ENCODE results near the gene ATXN3L. TPM values are rescaled to one million over a fixed set of nuclear protein-coding genes. Genes with fewer than 3 reads are reported as not detected.

Gene ATXN3L
- polyA plus RNA-seq, 1 donor from 2014 or later, result not detected

DNA sequence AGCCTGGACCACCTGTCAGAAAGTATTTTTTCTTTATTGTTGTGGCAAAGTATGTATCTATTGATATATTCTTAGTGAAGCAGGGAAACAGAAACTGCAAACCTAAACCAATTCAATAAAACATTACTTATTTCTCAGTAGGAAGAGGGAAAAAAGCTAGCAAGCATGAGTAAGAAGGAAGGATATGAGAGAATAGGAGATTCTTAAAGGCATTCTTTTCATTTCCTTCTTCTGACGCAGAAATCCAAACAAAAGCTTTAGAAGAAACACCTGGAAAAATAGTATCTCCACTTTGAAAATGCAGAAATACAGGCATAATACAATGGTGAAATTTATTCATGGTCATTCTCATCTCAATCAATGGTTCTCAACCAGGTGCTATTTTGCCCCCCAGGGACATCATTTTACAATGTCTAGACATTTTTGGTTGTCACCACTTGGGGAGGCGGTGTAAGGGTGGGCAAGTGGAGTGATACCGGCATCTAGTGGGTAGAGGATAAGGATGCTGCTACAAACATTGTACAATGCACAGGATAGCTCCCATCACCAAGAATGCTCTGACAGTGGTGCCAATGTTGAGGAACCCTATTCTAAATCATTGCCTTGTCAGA lies 21.7 kb upstream of the ATXN3L start:
- H3K4me2 ChIP-seq (ENCODE audit: low read length), result no peak overlapping the region
- no peaks in the 10 kb centered on the region for H3K27me3 ChIP-seq (ENCODE audit: insufficient read depth, low read depth, low read length)

DNA sequence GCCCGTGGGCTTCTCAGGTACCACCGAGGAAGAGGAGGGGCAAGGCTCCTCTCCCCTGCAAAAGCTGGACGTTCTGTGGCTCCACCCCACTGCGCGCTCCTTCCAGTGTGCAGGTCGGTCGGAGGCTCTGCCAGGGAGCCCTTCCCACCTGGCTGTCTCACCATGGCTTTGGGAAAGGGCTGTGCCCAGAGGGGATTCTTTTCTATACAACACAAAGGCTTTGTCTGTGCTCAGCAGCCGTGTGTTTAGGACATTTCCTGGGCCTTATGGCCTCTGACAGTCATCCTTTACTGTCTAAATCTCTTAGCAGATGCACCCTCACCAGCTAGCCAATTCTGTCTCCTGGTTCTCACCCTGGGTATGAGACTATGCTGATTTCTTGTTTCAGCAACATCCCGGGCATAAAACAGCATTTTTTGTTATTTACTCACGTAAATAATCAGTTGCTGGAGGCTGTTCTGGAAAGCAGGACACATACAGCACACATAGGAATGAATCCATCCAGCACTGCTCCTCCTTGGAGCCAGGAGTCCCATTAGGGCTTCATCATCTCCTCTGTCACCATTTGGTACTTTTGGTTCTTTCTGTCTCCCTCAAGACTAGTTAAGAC lies 20.4 kb upstream of the ATXN3L start:
- no peak overlapping the region for H2AFZ ChIP-seq (ENCODE audit: low read depth, low read length)
- H3K36me3 ChIP-seq (ENCODE audit: insufficient read depth, low read length), result no peaks in the 10 kb centered on the region
- no peaks in the 10 kb centered on the region for H3K9me2 ChIP-seq (ENCODE audit: insufficient read depth, low read length)
- no peak overlapping the region for H3K4me3 ChIP-seq (ENCODE audit: low read length)
- H3K79me2 ChIP-seq (replicated peaks; ENCODE audit: insufficient read depth, low read length), result no peaks in the 10 kb centered on the region
- TF ChIP-seq TAF1 (IDR thresholded peaks at IDR 0.05; ENCODE audit: low read depth) (no peak), MXI1 (conservative IDR thresholded peaks at IDR 0.05; ENCODE audit: poor library complexity, severe bottlenecking) (no peak)
- TF ChIP-seq, protein P1, sequence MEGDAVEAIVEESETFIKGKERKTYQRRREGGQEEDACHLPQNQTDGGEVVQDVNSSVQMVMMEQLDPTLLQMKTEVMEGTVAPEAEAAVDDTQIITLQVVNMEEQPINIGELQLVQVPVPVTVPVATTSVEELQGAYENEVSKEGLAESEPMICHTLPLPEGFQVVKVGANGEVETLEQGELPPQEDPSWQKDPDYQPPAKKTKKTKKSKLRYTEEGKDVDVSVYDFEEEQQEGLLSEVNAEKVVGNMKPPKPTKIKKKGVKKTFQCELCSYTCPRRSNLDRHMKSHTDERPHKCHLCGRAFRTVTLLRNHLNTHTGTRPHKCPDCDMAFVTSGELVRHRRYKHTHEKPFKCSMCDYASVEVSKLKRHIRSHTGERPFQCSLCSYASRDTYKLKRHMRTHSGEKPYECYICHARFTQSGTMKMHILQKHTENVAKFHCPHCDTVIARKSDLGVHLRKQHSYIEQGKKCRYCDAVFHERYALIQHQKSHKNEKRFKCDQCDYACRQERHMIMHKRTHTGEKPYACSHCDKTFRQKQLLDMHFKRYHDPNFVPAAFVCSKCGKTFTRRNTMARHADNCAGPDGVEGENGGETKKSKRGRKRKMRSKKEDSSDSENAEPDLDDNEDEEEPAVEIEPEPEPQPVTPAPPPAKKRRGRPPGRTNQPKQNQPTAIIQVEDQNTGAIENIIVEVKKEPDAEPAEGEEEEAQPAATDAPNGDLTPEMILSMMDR (IDR thresholded peaks at IDR 0.05; ENCODE audit: poor library complexity, severe bottlenecking), result no peak
- H3K27me3 ChIP-seq (ENCODE audit: insufficient read depth, low read depth, low read length), result no peaks in the 10 kb centered on the region
- H3K27ac ChIP-seq (ENCODE audit: low read length), result no peak overlapping the region
- H3K4me2 ChIP-seq (ENCODE audit: low read length), result no peak overlapping the region
- no peak overlapping the region for H3K9ac ChIP-seq (ENCODE audit: low read length)
- no peaks in the 10 kb centered on the region for H3F3A ChIP-seq (ENCODE audit: insufficient read depth, low read length, poor library complexity, severe bottlenecking)
- H3K9me3 ChIP-seq (ENCODE audit: low read length), result no peaks in the 10 kb centered on the region
- no peaks in the 10 kb centered on the region for H4K20me1 ChIP-seq (ENCODE audit: insufficient read depth)

More for the DNA sequence above, 21.7 kb upstream of the ATXN3L start:
- no peak overlapping the region for H3K4me3 ChIP-seq (ENCODE audit: low read length)
- H4K20me1 ChIP-seq (ENCODE audit: insufficient read depth), result no peaks in the 10 kb centered on the region
- no peaks in the 10 kb centered on the region for H3K9me3 ChIP-seq (ENCODE audit: low read length)
- TF ChIP-seq RAD21 (conservative IDR thresholded peaks at IDR 0.05), result no peak
- no peak for TF ChIP-seq TAF1 (IDR thresholded peaks at IDR 0.05; ENCODE audit: low read depth)
- TF ChIP-seq, protein P1 (IDR thresholded peaks at IDR 0.05; ENCODE audit: poor library complexity, severe bottlenecking), result no peak
- TF ChIP-seq SMC3 (conservative IDR thresholded peaks at IDR 0.05; ENCODE audit: poor library complexity), result no peak
- TF ChIP-seq, protein P2, sequence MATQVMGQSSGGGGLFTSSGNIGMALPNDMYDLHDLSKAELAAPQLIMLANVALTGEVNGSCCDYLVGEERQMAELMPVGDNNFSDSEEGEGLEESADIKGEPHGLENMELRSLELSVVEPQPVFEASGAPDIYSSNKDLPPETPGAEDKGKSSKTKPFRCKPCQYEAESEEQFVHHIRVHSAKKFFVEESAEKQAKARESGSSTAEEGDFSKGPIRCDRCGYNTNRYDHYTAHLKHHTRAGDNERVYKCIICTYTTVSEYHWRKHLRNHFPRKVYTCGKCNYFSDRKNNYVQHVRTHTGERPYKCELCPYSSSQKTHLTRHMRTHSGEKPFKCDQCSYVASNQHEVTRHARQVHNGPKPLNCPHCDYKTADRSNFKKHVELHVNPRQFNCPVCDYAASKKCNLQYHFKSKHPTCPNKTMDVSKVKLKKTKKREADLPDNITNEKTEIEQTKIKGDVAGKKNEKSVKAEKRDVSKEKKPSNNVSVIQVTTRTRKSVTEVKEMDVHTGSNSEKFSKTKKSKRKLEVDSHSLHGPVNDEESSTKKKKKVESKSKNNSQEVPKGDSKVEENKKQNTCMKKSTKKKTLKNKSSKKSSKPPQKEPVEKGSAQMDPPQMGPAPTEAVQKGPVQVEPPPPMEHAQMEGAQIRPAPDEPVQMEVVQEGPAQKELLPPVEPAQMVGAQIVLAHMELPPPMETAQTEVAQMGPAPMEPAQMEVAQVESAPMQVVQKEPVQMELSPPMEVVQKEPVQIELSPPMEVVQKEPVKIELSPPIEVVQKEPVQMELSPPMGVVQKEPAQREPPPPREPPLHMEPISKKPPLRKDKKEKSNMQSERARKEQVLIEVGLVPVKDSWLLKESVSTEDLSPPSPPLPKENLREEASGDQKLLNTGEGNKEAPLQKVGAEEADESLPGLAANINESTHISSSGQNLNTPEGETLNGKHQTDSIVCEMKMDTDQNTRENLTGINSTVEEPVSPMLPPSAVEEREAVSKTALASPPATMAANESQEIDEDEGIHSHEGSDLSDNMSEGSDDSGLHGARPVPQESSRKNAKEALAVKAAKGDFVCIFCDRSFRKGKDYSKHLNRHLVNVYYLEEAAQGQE (IDR thresholded peaks at IDR 0.05; ENCODE audit: borderline replicate concordance), result no peak
- no peak for TF ChIP-seq EP300 (conservative IDR thresholded peaks at IDR 0.05; ENCODE audit: poor library complexity, severe bottlenecking)
- no peak for TF ChIP-seq POLR2AphosphoS5 (IDR thresholded peaks at IDR 0.05)
- no peak for TF ChIP-seq MXI1 (conservative IDR thresholded peaks at IDR 0.05; ENCODE audit: poor library complexity, severe bottlenecking)
- no peaks in the 10 kb centered on the region for H3K79me2 ChIP-seq (replicated peaks; ENCODE audit: insufficient read depth, low read length)
- H3K9ac ChIP-seq (ENCODE audit: low read length), result no peak overlapping the region
- H3K36me3 ChIP-seq (ENCODE audit: insufficient read depth, low read length), result no peaks in the 10 kb centered on the region
- H3K9me2 ChIP-seq (ENCODE audit: insufficient read depth, low read length), result no peaks in the 10 kb centered on the region
- no peak overlapping the region for H3K27ac ChIP-seq (ENCODE audit: low read length)
- no peaks in the 10 kb centered on the region for H3F3A ChIP-seq (ENCODE audit: insufficient read depth, low read length, poor library complexity, severe bottlenecking)
- H2AFZ ChIP-seq (ENCODE audit: low read depth, low read length), result no peak overlapping the region

Measured in neural cell (in vitro differentiated cells).